HT1080 (cell line): Measurements from ENCODE around the gene IFNA21. TPM values are rescaled to one million over a fixed set of nuclear protein-coding genes. Genes with fewer than 3 reads are reported as not detected.
"Not testable (repeated sequence)": the region's sequence is repeated elsewhere in the genome, so short reads cannot be mapped to it uniquely, and the experiment has no call there.

ENCODE experiments used
- DNase-seq: peaks from one replicate; pipeline ENCODE4 v3.0.0-alpha.2; 2015; ENCODE audit warnings: low read depth
- polyA plus RNA-seq, 2 experiments: library from polyadenylated mRNA; depleted of rRNA; stranded (reverse); fragments of >200 nt; gene quantifications; 2 replicates each; pipeline ENCODE4 v1.2.3, GENCODE V29; 2015
- total RNA-seq: library from RNA; depleted of rRNA; stranded (reverse); fragments of >200 nt; shearing (Covaris generic); gene quantifications from 2 replicates; pipeline ENCODE4 v1.2.3, GENCODE V29; 2014; rRNA removed

IFNA21 gene
- not detected in 2 replicates for total RNA-seq
- not detected in 2 replicates for polyA plus RNA-seq (2015; cell fraction: cytosol; rRNA removed)
- not detected in 2 replicates for polyA plus RNA-seq (2015; cell fraction: nucleus; rRNA removed)

DNA sequence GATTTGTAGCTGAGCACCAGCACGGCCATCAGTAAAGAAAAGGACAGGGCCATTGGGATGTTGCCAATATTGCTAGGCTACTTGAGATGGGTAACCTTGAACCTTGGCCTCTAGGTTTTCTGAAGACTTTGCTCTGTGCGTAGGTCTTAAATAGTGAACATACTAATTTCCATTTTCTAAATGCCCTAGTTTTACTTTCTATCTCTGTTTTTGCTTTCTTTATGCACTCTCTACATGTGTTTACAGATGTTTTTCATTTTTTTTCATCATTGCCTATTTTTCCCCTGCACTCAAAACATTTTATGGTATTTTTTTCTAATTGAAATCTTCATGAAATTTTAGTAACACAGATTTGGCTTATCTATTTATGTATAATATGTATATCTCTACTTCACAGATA is at the start of gene IFNA21:
TSS of gene IFNA21 (minus strand) at position 101 of the 400 bp plus-strand sequence. CDS start at position 53, 48 bp downstream.
- DNase-seq = not testable (repeated sequence)

DNA sequence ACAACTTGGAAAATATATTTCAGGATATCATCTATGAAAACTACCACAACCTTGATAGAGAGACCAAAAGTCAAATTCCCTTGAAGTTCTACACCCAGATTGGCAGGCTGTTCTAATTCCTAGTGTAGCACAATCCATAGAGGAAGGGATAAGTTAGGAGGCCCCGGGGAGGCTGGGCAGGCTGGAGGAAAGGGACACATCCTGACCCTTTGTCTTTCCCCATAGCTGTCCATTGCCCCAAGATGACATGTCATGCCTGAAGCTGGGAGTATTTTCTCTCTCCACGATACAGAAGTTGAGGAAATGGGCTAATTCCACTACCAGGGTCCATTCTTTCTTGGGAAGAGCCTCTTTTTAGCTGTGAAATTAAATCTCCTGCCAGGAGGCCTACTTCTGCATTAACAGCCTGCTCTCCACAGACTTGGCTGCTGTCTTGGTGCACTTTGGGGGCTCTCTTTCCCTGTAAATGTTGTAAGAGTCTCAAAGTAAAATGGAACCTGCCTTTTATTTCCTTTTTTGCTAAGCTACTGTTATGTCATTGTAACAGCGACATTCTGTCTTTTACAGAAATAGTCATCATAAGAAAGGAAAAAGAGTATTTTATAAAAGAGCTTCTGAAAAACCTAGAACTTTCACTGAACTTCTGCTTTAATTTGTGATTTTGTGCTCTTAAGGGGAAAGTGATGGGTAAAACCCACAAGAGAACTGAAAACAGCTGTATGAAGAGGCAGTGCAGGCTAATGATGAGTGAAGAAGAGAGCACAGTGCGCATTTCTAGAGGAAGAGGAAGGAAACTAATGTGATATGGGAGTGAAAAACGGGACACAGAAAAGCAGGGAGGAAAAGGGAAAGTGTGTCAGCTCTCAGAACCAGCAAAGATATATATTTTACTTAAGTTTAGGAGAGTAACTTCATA is 47.2 kb upstream of the IFNA21 start:
- DNase-seq = peak; percentile 48

DNA sequence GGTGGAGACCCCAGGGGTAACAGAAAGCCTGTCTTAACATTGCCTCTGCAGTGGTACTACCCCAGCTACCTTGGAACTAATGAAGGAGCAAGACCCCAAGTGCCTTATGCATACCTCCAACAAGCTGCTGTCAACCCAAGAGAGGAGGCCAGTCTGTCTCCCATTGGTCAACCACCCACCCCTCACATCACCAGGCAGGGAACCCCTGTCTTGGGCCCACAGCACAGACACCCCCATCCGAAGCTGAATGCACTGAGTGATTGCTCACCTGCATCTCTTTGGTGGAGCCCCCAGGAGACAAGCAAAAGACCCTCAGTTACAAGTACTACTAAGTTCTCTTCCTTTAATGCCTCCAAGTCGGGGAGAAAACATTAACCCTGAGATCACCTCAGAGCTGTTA is 45.7 kb upstream of the IFNA21 start:
- DNase-seq = not testable (repeated sequence)

DNA sequence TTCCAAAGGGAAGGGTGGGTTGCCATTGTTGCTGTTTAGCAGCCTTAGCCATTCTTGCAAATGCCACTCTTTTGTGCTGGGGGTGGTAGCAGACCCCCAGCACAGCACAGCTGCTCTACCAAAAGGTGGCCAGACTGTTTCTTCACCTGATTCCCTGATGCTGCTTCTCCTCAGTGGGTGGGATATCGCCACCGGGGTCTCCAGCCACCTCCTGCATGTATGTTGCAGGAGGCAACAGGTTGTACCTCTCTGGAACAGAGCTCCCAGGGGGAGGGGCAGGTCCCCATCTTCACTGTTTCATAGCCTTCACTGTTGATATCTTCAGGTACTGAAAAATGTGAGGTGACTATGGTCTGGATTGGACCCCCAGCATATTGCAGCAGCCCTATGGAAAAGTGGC is 44.3 kb upstream of the IFNA21 start:
- not testable (repeated sequence) for DNase-seq

DNA sequence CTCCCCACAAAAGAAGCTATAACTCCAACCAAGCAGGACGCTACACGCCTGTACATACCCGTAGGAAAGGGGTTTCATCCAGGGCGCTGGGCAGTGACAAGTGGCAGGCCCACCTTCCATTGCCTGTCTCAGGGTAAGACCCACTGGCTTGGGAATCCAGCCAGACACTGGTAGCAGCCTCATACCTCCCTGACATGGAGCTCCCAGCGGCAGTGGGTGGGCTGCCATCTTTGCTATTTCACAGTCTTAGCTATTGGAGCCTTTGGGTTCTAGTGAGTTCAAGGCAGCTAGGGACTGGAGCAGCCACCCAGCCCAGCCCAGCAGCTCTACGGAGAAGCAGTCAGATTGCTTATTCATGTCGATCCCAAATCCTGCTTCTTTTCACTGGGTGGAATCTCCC is 43.9 kb upstream of the IFNA21 start:
- no peak for DNase-seq

DNA sequence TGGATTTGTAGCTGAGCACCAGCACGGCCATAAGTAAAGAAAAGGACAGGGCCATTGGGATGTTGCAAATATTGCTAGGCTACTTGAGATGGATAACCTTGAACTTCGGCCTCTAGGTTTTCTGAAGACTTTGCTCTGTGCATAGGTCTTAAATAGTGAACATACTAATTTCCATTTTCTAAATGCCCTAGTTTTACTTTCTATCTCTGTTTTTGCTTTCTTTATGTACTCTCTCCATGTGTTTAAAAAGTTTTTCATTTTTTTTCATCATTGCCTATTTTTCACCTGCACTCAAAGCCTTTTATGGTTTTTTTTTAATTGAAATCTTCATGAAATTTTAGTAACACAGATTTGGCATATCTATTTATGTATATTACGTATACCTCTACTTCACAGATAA is 40.6 kb upstream of the IFNA21 start, which contains the start of gene IFNA10:
TSS of gene IFNA10 (minus strand) at position 101 of the 400 bp plus-strand sequence. CDS start at position 55, 46 bp downstream.
- not testable (repeated sequence) for DNase-seq

DNA sequence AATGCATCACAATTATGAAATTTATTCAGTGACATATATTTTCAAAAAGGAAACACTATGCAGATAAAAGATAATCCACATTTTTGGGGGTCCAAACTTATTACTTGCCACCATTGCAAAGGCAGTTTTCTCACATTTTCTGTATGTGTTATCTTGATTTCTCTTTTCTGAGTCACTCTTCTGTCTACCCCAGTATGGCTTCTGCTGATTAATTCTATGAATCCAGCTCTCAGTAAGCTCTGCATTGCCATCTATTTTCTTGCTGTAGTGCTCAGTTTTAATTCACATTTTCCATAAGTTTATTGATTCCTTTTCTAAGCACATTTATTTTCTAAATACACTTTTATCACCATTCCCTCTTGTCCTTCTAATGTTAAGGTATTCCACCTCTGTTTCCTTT is 38.7 kb upstream of the IFNA21 start:
- DNase-seq = no peak

DNA sequence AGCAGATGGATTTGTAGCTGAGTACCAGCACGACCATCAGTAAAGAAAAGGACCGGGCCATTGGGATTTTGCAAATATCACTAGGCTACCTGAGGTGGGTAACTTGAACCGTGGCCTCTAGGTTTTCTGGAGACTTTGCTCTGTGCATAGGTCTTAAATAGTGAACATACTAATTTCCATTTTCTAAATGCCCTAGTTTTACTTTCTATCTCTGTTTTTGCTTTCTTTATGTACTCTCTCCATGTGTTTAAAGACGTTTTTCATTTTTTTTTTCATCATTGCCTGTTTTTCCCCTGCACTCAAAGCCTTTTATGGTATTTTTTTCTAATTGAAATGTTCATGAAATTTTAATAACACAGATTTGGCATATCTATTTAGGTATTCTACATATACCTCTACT is 35.6 kb upstream of the IFNA21 start, which contains the start of gene IFNA7:
TSS of gene IFNA7 (minus strand) at position 101 of the 400 bp plus-strand sequence. CDS start at position 61, 40 bp downstream.
- DNase-seq = not testable (repeated sequence)

DNA sequence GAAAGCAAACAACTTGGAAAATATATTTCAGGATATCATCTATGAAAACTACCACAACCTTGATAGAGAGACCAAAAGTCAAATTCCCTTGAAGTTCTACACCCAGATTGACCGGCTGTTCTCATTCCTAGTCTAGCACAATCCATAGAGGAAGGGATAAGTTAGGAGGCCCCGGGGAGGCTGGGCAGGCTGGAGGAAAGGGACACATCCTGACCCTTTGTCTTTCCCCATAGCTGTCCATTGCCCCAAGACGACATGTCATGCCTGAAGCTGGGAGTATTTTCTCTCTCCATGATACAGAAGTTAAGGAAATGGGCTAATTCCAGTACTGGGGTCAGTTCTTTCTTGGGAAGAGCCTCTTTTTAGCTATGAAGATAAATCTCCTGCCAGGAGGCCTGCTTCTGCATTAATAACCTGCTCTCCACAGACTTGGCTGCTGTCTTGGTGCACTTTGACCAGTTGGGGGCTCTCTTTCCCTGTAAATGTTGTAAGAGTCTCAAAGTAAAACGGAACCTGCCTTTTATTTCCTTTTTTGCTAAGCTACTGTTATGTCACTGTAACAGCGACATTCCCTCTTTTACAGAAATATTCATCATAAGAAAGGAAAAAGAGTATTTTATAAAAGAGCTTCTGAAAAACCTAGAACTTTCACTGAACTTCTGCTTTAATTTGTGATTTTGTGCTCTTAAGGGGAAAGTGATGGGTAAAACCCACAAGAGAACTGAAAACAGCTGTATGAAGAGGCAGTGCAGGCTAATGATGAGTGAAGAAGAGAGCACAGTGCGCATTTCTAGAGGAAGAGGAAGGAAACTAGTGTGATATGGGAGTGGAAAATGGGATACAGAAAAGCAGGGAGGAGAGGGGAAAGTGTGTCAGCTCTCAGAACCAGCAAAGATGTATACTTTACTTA is 28.7 kb upstream of the IFNA21 start:
- peak; percentile 45 for DNase-seq

DNA sequence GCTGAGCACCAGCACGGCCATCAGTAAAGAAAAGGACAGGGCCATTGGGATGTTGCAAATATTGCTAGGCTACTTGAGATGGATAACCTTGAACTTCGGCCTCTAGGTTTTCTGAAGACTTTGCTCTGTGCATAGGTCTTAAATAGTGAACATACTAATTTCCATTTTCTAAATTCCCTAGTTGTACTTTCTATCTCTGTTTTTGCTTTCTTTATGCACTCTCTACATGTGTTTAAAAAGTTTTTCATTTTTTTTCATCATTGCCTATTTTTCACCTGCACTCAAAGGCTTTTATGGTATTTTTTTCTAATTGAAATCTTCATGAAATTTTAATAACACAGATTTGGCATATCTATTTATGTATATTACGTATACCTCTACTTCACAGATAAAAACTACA is 21.0 kb upstream of the IFNA21 start, which contains the start of gene IFNA4:
TSS of gene IFNA4 (minus strand) at position 101 of the 400 bp plus-strand sequence. CDS start at position 45, 56 bp downstream.
- DNase-seq = not testable (repeated sequence)

DNA sequence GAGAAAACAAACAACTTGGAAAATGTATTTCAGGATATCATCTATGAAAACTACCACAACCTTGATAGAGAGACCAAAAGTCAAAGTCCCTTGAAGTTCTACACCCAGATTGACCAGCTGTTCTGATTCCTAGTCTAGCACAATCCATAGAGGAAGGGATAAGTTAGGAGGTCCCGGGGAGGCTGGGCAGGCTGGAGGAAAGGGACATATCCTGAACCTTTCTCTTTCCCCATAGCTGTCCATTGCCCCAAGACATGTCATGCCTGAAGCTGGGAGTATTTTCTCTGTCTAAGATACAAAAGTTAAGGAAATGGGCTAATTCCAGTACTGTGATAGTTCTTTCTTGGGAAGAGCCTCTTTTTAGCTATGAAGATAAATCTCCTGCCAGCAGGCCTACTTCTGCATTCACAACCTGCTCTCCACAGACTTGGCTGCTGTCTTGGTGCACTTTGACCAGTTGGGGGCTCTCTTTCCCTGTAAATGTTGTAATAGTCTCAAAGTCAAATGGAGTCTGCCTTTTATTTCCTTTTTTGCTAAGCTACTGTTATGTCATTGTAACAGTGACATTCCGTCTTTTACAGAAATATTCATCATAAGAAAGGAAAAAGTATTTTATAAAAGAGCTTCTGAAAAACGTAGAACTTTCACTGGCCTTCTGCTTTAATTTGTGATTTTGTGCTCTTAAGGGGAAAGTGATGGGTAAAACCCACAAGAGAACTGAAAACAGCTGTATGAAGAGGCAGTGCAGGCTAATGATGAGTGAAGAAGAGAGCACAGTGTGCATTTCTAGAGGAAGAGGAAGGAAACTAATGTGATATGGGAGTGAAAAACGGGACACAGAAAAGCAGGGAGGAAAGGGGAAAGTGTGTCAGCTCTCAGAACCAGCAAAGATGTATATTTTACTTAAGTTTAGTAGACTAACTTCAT is 16.6 kb upstream of the IFNA21 start:
- peak; percentile 28 for DNase-seq

DNA sequence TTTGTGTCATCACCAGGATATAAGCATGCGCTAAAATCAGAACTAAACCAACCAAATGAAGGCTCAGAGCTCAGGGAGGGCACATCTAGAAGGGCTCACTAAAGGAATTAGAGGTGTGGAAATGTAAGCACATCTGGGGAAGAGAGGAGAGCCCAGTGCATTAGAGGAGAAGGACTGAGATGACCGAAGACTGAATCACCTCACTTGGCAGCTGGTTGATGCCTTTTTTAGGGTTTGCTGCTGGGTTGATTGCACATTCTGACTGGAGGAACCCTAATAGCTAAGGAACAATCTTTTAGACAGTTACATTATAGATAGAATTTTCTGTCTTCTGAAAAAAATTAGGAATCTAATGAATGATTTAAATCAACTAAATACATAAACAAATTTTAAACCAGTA is 8.2 kb upstream of the IFNA21 start:
- DNase-seq = peak; percentile 28

DNA sequence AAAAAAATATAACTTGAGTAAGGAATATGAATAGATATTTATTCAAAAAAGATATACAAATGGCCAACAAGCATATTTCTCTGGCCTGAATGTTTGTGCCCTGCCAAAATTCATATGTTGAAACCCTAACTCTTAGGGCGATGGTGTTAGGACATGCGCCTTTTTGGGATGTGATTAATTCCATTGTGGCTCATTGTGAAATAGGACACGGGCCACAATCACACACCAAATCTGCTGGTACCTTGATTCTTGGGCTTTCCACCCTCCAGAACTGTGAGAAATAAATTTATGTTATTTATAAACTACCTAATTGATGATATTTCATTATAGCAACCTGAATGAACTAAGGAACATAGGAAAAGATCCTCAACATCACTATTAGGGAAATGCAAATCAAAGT is 5.7 kb upstream of the IFNA21 start:
- no peak for DNase-seq

DNA sequence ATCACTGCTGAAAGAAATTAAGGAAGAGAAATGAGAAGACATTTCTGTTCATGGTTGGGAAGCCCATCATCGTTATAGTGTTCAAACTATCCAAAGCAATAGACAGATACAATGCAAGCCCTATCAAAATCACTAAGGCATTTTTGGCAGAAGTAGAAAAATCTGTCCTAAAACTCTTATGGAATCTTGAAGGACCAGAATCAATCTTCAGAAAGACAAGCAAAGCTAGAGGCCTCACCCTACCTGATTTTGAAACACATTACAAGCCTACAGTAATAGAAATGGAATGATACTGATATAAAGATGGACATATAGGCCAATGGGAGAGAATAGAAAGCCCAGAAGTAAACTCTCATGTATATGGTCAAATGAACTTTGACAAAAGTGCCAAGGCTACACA is 4.9 kb upstream of the IFNA21 start:
- no peak for DNase-seq

DNA sequence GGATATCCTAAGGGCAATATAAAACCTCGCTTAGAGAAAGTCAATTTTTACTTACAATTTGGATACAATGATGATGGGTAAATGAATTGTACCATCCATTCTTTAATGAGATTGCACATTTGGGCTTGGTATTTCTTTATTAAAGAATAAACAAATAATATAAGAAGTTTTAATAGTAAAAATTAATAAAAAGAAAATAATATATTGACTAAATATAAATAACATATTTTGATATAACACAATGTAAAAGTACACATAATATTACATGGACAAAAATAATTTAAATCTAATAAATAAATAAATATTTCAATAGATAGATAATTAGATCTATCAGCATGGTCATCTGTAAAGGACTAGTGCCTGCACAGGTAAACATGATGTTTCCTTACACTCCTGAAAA is 944 bp downstream of the IFNA21 start:
- DNase-seq = no peak

DNA sequence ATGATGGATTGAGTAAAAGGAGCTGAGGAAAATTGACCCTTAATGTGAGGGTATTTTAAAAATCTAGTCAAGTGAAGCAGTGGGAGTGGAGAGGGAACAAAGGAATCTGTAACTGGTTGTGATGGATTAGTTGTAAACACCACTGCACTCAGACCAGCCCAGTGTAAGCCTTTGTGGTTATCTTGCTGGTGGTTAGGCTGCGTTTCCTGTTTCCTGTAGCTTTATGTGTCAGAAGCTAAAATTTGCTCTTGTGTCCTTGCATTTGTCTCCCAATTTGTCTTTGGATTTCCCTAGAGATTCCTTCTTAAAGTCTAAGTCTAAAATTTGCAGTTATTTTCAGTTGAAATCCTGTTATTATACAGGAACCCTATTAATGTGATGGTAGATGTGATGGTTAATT is 6.3 kb downstream of the IFNA21 start:
- peak; percentile 84 for DNase-seq

DNA sequence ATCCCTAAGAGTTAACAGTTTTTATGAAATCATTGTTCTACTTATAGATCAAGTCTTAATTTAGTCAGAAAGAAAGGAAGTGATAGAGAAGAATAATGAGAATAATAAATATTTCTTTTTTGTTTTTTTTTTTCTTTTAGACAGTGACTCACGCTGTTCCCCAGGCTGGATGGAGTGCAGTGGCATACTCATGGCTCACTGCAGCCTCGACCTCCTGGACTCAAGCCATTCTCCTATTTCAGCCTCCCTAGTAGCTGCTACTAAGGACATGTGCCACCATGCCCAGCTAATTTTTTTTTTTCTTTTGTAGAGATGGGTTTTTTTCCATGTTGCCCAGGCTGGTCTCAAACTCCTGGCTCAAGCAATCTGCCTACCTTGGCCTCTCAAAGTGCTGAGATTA is 11.0 kb downstream of the IFNA21 start:
- peak; percentile 59 for DNase-seq

DNA sequence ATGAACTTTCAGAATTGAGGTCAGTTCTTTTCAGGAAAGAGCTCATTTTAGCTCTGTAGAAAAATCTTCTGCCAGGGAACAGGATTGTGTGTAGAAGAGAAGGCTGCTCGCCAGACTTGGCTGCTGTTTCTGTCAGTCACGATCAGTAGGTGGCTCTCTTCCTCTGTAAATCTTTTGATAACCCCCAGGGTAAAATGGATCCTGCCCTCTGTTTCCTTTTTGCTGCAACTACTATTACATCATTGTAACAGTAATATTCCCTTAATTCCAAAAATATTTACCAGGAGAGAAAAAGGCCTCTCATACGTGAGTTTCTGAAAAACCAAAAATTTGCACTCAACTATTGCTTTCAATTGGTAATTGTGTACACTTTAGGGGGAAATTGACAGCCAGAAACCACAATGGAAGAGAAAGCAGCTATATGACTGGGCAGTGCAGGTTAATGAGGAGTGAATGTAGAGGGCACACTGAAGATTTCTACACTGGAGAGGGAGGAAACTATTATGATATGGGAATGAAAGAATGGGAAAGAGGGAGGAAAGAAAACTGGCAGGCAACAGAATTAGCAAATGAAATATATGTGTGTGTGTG is 12.3 kb downstream of the IFNA21 start:
- peak; percentile 76 for DNase-seq

DNA sequence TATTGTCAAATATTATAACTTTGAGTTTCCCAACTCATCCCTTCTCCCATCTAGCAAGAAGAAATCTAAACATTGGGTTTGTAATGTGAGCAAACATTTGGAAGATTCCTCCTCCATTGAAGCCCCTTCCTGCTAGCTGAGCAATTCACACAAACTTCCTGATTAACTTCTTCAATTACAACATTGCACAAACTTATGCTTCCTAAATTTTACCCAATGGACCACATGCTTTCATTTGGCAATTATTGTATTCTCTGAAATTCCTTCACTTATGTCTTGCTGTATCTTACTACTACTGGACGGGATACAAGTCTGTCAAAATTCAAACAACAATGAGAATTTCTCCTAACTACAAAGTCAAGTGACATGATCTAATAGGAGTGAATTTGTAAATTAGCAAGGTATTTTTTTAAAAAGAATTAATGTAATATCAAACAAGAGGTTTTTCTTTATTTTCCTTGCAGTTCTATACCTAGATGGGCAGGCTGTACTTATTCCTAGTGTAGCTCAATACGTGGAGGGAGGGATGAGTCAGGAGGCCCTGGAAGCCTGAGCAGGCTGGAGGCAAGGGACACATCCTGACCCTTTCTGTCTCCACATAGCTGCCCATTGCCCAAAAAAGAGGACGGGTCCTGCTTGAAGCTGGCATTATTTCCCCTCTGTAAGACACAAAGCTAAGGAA is 13.0 kb downstream of the IFNA21 start:
- DNase-seq = peak; percentile 65
